Gastroesophageal sphincter (tissue), 4 donors: ENCODE measurements around the gene TTLL5. TPM values are rescaled to one million over a fixed set of nuclear protein-coding genes. Genes with fewer than 3 reads are reported as not detected.
A peak's percentile ranks its signal among the peaks of the same experiment; 100 is the strongest.

ENCODE experiments used
- ATAC-seq: fragments of 150-250 bp; one replicate; pipeline ENCODE4 v1.9.1; 2016; ENCODE audit warnings: mild to moderate bottlenecking, moderate library complexity
- H3K27ac ChIP-seq, 4 donors: fragments of 200-600 bp; sonication (generic) in 3 of 4; 1 replicate in 3 of 4; 2 replicates in 1 of 4; pipeline ENCODE4 v1.5.1; 2016 to 2019
- H3K27me3 ChIP-seq: fragments of 200-600 bp; sonication (generic); one replicate; pipeline ENCODE4 v1.5.1; 2019
- H3K36me3 ChIP-seq, 2 donors: fragments of 200-600 bp; sonication (generic); one replicate each; pipeline ENCODE4 v1.5.1; 2019; ENCODE audit warnings: control low read depth in 1 of 2
- H3K4me1 ChIP-seq, 3 donors: fragments of 200-600 bp; sonication (generic); 1 replicate in 2 of 3; 2 replicates in 1 of 3; pipeline ENCODE4 v1.5.1; 2016 to 2019; ENCODE audit warnings: control low read depth in 2 of 3
- H3K4me3 ChIP-seq, 2 donors: fragments of 200-600 bp; sonication (generic); one replicate each; pipeline ENCODE4 v1.5.1; 2019; ENCODE audit warnings: mild to moderate bottlenecking in 1 of 2, moderate library complexity in 1 of 2
- H3K9me3 ChIP-seq, 3 donors: fragments of 200-600 bp; sonication (generic); one replicate each; pipeline ENCODE4 v1.5.1; 2017 to 2019; ENCODE audit warnings: control low read depth in 2 of 3
- EP300 ChIP-seq: sonication (generic); formaldehyde crosslinking; IDR thresholded peaks from one replicate; pipeline ENCODE4 v1.6.1; 2017; ENCODE audit warnings: antibody characterized with exemption, mild to moderate bottlenecking
- POLR2A ChIP-seq, 2 donors: fragments of 450-650 bp; IDR thresholded peaks; one replicate each; pipeline ENCODE4 v1.6.1; 2017; ENCODE audit warnings: antibody characterized with exemption in 2 of 2, mild to moderate bottlenecking in 2 of 2, moderate library complexity in 1 of 2
- POLR2AphosphoS5 ChIP-seq: sonication (generic); formaldehyde crosslinking; IDR thresholded peaks from one replicate; pipeline ENCODE4 v1.6.1; 2017; ENCODE audit warnings: antibody characterized with exemption
- WGBS, 2 donors: methylation state at CpG; one replicate each; pipeline ENCODE4 v1.1.5; 2018; ENCODE audit warnings: low coverage in 1 of 2; 5-methylcytosine and 5-hydroxymethylcytosine counted together
- total RNA-seq, 4 donors: library from RNA; depleted of rRNA; stranded (reverse); fragments of >200 nt; gene quantifications; one replicate each; pipeline ENCODE4 v1.1.0, GENCODE V29; 2016
- TF ChIP-seq, protein P1 (sequence below), 4 experiments: fragments of 200-600 bp in 2 of 4; fragments of 450-650 bp in 2 of 4; sonication (generic) in 1 of 4; IDR thresholded peaks; one replicate each; pipeline ENCODE4 v1.5.1; 2017 to 2019; ENCODE audit warnings: antibody characterized with exemption in 4 of 4, mild to moderate bottlenecking in 2 of 4, moderate library complexity in 2 of 4

Gene TTLL5
- total RNA-seq, 4 donors from 2014 or later, result 18.1 to 30.0 (median 22.1) TPM

DNA sequence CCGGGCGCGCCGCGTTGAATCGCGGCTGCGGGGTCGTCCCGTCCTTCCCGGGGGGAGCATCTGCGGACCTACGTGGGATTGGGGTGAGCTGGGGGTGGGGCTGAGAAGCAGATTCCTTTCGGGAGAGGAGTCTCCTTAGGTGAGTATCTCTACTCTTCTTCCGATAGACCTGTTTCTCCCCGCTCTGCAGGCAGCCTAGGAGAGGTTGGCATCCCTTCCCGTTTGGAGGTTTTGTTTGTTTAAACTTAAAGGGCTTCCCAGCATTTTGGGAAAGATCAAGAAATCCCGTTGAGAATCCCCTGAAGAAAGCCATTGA, 411 bp downstream of the TTLL5 start:
- Histone ChIP-seq H3K4me1 (peaks cover 0 to 36% (median 8%) of the 10 kb centered on the region in 3 donors), H3K36me3 (peaks cover 0 to 18% of the 10 kb centered on the region in 2 donors), H3K9me3 (no peaks in the 10 kb centered on the region), H3K27me3 (no peaks in the 10 kb centered on the region), H3K27ac (peak overlapping the region; percentile 56 to 91 (median 90)), H3K4me3 (peak overlapping the region; percentile 88 to 91)
- WGBS, 2 donors, result 0% methylated on average over 1 to 2 of the region's 18 CpGs
- TF ChIP-seq POLR2AphosphoS5, result no peak
- ATAC-seq, result no peak

DNA sequence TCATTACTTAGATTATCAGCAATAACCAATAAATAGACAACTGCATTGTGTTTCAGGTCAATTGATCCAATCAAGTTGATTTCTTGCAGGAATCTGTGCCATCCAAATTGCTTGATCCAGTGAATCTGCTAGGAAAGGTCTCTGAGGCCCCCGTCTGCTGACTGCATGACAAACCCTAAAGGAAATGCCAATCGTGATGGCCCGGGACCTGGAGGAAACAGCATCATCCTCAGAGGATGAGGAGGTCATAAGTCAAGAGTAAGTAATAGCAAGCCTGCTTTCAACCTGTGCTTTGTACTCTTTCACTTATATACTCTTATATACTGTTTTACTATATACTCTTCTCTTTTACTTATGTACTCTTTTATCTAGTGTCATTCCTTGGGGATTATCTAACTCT, 1.9 kb downstream of the TTLL5 start:
- Histone ChIP-seq H3K36me3 (peaks cover 0 to 8% of the 10 kb centered on the region in 2 donors), H3K27ac (no peak overlapping the region), H3K4me3 (no peak overlapping the region), H3K9me3 (no peaks in the 10 kb centered on the region), H3K27me3 (no peaks in the 10 kb centered on the region), H3K4me1 (peaks cover 0 to 46% (median 8%) of the 10 kb centered on the region in 3 donors)
- no peak for TF ChIP-seq POLR2A (IDR thresholded peaks at IDR 0.05)
- TF ChIP-seq, protein P1, sequence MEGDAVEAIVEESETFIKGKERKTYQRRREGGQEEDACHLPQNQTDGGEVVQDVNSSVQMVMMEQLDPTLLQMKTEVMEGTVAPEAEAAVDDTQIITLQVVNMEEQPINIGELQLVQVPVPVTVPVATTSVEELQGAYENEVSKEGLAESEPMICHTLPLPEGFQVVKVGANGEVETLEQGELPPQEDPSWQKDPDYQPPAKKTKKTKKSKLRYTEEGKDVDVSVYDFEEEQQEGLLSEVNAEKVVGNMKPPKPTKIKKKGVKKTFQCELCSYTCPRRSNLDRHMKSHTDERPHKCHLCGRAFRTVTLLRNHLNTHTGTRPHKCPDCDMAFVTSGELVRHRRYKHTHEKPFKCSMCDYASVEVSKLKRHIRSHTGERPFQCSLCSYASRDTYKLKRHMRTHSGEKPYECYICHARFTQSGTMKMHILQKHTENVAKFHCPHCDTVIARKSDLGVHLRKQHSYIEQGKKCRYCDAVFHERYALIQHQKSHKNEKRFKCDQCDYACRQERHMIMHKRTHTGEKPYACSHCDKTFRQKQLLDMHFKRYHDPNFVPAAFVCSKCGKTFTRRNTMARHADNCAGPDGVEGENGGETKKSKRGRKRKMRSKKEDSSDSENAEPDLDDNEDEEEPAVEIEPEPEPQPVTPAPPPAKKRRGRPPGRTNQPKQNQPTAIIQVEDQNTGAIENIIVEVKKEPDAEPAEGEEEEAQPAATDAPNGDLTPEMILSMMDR (IDR thresholded peaks at IDR 0.05), result no peak
- TF ChIP-seq POLR2AphosphoS5, result no peak
- no peak for TF ChIP-seq EP300
- WGBS, 2 donors, result 74 to 86% methylated on average over 3 of the region's 3 CpGs
- ATAC-seq, result no peak

DNA sequence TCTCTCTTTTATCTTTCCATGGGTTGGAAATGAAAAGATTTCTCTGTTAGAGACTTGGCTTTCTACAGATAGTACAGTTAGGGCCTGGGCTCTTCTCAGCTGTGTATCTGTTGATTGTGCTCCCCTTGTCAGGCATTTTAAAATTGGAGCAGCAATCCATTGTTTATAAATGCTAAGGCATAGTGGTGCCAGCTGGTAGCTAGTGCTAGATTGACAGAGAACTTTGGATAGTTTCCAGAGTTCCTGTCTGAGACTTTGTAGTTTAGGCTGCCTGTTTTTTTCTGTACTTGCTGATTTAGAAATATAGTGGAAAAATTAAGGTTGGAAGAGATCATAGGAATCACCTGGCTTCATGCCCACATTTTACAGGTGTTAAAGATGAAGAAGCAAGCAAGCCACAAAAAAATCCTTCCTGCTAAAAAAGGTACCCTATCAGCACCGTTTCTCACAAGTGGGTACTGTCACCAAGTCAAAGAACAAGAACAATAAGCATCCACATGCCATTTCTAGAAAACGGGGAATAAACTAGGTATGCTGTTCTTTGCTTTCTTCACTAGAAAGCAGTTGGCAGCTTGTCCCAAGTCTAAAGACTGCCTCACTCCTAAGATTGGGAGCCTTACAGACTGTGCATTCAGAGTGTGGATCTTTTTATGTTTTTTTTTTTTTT, 6.2 kb downstream of the TTLL5 start:
- 47 to 63% methylated on average over 2 of the region's 2 CpGs for WGBS, 2 donors
- ATAC-seq, result no peak
- no peak overlapping the region for H3K27ac ChIP-seq

DNA sequence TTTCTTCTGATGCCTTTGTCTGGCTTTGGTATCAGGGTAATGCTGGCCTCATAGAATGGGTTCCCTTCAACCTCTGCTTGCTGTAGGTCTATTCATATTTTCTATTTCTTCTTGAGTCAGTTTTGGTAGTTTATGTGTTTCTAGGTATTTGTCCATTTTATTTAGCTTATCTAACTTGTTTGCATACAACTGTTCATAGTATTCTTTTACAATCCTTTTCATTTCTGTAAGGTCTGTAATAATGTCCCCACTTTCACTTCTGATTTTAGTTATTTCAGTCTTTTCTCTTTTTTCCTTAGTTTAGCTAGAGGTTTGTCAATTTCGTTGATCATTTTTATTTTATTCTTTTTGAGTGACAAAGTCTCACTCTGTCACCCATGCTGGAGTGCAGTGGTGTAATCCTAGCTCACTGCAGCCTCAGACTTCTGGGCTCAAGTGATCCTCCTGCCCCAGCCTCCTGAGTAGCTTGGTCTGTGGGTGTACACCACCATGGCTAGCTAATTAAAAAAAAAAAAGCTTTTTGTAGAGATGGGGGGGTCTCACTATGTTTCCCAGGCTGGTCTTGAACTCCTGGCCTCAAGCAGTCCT, 11.7 kb downstream of the TTLL5 start:
- H3K9me3 ChIP-seq, result peaks cover 0 to 5% (median 0%) of the 10 kb centered on the region in 3 donors

More for the DNA sequence above, 6.2 kb downstream of the TTLL5 start:
- H3K9me3 ChIP-seq, result peaks cover 0 to under 1% (median 0%) of the 10 kb centered on the region in 3 donors
- peaks cover 0 to 18% (median 0%) of the 10 kb centered on the region in 3 donors for H3K4me1 ChIP-seq
- H3K36me3 ChIP-seq, result peaks cover 0 to 42% of the 10 kb centered on the region in 2 donors
- H3K4me3 ChIP-seq, result no peak overlapping the region
- TF ChIP-seq EP300 (no peak), POLR2A (IDR thresholded peaks at IDR 0.05) (no peak), POLR2AphosphoS5 (no peak)
- TF ChIP-seq, protein P1 (IDR thresholded peaks at IDR 0.05), result no peak
- no peaks in the 10 kb centered on the region for H3K27me3 ChIP-seq

DNA sequence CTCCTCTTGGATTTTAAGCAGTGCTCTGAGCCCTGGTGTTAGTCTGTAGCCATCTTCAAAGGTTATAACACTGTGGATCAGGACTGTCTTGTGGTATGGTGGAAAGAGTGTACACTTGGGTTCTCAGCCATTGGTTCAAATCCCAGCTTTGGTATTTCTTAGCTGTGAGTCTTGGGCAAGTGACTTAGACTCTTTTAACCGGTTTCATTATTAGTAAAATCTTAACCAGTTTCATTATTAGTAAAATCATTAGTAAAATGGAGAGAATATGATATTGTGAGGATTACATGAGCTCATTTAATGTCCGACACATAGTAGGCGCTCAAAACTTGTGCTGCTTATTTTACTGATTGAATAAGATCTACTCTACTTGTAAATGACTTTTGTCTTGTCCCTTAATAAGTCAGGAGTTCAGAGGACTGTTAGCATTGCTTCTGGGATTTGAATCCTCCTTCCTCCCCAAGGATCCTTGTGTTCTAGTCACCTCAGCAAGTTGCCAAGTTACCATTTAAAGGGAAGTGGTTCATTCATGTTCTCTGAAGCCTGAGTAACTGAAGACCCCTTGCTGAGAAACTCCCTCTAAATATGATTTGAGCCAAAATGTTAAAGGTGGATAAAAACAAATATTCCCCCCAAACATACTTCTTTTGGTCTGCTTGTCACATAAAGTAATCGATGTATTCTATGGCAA, 12.4 kb downstream of the TTLL5 start:
- Histone ChIP-seq H3K4me1 (no peaks in the 10 kb centered on the region), H3K27ac (no peak overlapping the region), H3K9me3 (peaks cover 0 to 5% (median 0%) of the 10 kb centered on the region in 3 donors), H3K27me3 (no peaks in the 10 kb centered on the region), H3K36me3 (peaks cover 0 to 49% of the 10 kb centered on the region in 2 donors), H3K4me3 (no peak overlapping the region)
- TF ChIP-seq, protein P1 (IDR thresholded peaks at IDR 0.05), result no peak
- TF ChIP-seq EP300 (no peak), POLR2AphosphoS5 (no peak), POLR2A (IDR thresholded peaks at IDR 0.05) (no peak)
- 96 to 100% methylated on average over 4 of the region's 4 CpGs for WGBS, 2 donors
- ATAC-seq, result no peak

More for the DNA sequence above, 11.7 kb downstream of the TTLL5 start:
- peaks cover 0 to under 1% (median 0%) of the 10 kb centered on the region in 3 donors for H3K4me1 ChIP-seq
- H3K4me3 ChIP-seq, result no peak overlapping the region
- no peak overlapping the region for H3K27ac ChIP-seq
- H3K36me3 ChIP-seq, result peaks cover 0 to 49% of the 10 kb centered on the region in 2 donors
- 94% methylated on average over 1 of the region's 1 CpG; no CpG with 5 or more reads in 1 of the 2 donors for WGBS, 2 donors
- H3K27me3 ChIP-seq, result no peaks in the 10 kb centered on the region
- TF ChIP-seq EP300 (no peak), POLR2AphosphoS5 (no peak), POLR2A (IDR thresholded peaks at IDR 0.05) (no peak)
- TF ChIP-seq, protein P1 (IDR thresholded peaks at IDR 0.05), result no peak
- no peak for ATAC-seq
